Spinal cord (tissue), 10 donors: ENCODE data around the gene MMD2. TPM values are rescaled to one million over a fixed set of nuclear protein-coding genes. Genes with fewer than 3 reads are reported as not detected.

Source experiments
- DNase-seq, 6 donors: peaks; one replicate each; pipeline versions ENCODE4 v3.0.0 to v3.0.0-alpha.2; 2013 to 2015; ENCODE audit warnings: low spot score in 6 of 6, low read depth in 4 of 6
- H3K27ac ChIP-seq: one replicate; pipeline ENCODE4 v1.5.1; 2013; ENCODE audit warnings: low read depth, low read length, control low read depth
- H3K27me3 ChIP-seq: one replicate; pipeline ENCODE4 v1.6.1; 2013; ENCODE audit warnings: low read length; ENCODE audit not compliant: control insufficient read depth, insufficient read depth
- H3K36me3 ChIP-seq: one replicate; pipeline ENCODE4 v1.6.1; 2013; ENCODE audit warnings: low read length; ENCODE audit not compliant: control insufficient read depth, insufficient read depth
- H3K4me1 ChIP-seq: one replicate; pipeline ENCODE4 v1.6.1; 2013; ENCODE audit warnings: low read length; ENCODE audit not compliant: control insufficient read depth, insufficient read depth
- H3K4me3 ChIP-seq: one replicate; pipeline ENCODE4 v1.5.1; 2013; ENCODE audit warnings: low read depth, low read length, control low read depth
- H3K9me3 ChIP-seq: one replicate; pipeline ENCODE4 v1.6.1; 2013; ENCODE audit warnings: low read length; ENCODE audit not compliant: control insufficient read depth, insufficient read depth
- WGBS: methylation state at CpG from one replicate; pipeline ENCODE4 v1.1.5; 2013; ENCODE audit warnings: missing lambda C conversion rate; ENCODE audit not compliant: insufficient coverage; 5-methylcytosine and 5-hydroxymethylcytosine counted together
- polyA plus RNA-seq, 2 donors: library from polyadenylated mRNA; unstranded; fragments of 120-200 nt; gene quantifications; one replicate each; pipeline ENCODE4 v1.2.1, GENCODE V29; 2013; ENCODE audit not compliant: insufficient read length in 2 of 2
- small RNA-seq: library from RNA; depleted of rRNA; stranded (forward); fragments of <200 nt; gene quantifications from one replicate; pipeline ENCODE3, GENCODE V24; 2014; ENCODE audit warnings: low replicate concordance
- total RNA-seq, 2 donors: library from RNA; depleted of rRNA in 1 of 2; stranded (reverse); fragments of 120-200 nt in 1 of 2; fragments of >200 nt in 1 of 2; gene quantifications; one replicate each; pipeline versions ENCODE4 v1.2.3 to v1.2.4, GENCODE V29; 2013 to 2014
- donor health status: healthy.

The MMD2 gene
- total and polyA plus RNA-seq, 4 donors = 7.1 to 58.2 (median 26.9) TPM

DNA sequence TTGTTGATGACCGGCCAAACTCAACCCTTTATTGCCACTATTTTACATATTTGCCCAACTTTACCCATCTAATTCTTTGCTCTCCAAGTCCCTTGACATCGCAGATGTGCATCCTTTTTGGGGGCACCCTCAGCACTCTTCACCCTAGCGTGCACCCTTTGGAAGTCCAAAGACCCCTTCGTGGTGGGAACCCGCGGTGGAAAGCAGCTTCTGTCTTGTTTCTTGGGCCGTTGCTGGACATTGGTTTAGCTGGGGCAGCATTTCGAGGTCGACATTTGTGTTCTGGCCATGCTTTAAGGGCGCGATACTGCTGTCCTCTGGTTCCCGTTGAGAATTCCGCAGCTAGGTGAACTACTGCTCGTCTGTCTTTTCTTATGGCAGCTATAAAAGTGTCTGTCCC, 96.8 kb downstream of the MMD2 start:
- H3K4me1 ChIP-seq = peaks cover 13% of the 10 kb centered on the region
- H3K9me3 ChIP-seq = peaks cover 4% of the 10 kb centered on the region
- no peak overlapping the region for H3K27ac ChIP-seq
- peak overlapping the region; percentile 35 for H3K4me3 ChIP-seq
- H3K36me3 ChIP-seq = peaks cover 5% of the 10 kb centered on the region
- WGBS = 87% methylated on average over 14 of the region's 14 CpGs
- no peak for DNase-seq
- no peaks in the 10 kb centered on the region for H3K27me3 ChIP-seq

DNA sequence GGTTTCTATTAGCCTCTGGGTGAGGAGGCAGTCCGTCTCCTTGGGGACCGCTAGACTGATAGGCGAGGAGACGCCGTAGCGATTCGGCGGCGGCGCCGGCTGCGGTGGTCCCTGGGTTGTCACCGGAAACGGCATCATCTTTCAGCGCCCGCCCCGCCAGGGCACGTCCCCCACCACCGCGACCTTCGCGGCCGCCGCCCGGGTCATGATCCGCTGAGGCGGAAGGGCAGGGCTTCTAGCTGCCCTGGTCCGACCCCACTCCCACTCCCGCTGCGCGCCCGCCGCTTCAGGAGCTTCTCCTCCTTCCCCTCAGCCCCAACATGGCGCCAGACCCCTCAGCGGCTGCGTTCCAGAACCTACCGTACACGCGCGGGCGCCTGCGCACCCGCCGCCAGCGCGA, 97.3 kb downstream of the MMD2 start, which contains the start of gene PAPOLB:
TSS of gene PAPOLB (minus strand) at position 358 of the 400 bp plus-strand sequence. CDS start at position 138, 220 bp downstream.
- Histone ChIP-seq H3K9me3 (peaks cover 4% of the 10 kb centered on the region), H3K4me1 (peaks cover 9% of the 10 kb centered on the region), H3K36me3 (peaks cover 5% of the 10 kb centered on the region), H3K4me3 (peak within 1 kb of the TSS; percentile 35), H3K27me3 (no peaks in the 10 kb centered on the region), H3K27ac (no peak within 1 kb of the TSS)
- 13% methylated on average over 44 of the region's 46 CpGs for WGBS
- peak in 2 of 6 donors; percentile 49 to 60 for DNase-seq

DNA sequence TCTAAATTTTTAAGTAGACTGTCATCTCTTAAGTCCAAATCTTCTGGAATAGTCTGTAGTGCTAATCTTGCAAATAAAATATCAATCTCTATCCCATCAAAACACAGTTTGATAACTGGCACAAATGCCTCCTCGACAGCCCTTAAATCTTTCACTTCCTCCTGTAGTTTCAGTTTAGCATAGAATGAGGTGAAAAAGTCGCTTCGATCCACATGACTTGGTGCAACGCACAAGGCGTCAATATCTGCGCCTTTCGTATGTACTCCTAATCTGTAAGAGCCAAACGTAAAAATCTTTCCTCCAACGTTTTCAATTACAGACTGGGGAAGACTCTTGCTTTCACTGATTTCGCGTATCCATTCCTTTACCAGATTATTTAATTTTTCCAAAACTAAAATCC, 97.8 kb downstream of the MMD2 start:
- WGBS = 87% methylated on average over 8 of the region's 11 CpGs
- peaks cover 5% of the 10 kb centered on the region for H3K36me3 ChIP-seq
- no peak overlapping the region for H3K27ac ChIP-seq
- H3K27me3 ChIP-seq = no peaks in the 10 kb centered on the region
- H3K9me3 ChIP-seq = peaks cover 4% of the 10 kb centered on the region
- H3K4me1 ChIP-seq = peaks cover 9% of the 10 kb centered on the region
- no peak for DNase-seq
- peak overlapping the region; percentile 35 for H3K4me3 ChIP-seq

DNA sequence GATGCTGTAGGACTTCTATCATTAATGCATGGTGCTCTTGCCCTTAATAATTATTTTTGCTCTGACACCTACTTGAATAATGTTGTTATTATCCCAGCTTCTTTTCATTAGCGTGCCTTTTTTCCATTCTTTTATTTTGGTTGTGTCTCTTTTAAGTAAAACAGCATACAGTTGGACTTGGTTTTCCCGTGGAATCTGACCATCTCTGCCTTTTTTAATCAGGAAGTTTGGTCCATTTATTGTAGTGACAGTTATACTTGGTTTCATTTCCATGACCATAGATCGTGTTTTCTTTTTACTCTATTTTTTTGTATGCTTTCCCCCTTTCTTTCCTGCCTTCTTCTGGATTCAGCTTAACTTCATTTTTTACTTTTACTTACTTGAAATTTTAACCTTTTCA, 101.8 kb downstream of the MMD2 start:
- H3K27me3 ChIP-seq = no peaks in the 10 kb centered on the region
- no peak overlapping the region for H3K27ac ChIP-seq
- H3K4me1 ChIP-seq = peaks cover 8% of the 10 kb centered on the region
- H3K36me3 ChIP-seq = peaks cover 8% of the 10 kb centered on the region
- no peak for DNase-seq
- WGBS = no CpG with 5 or more reads among the region's 3 CpGs
- peaks cover 2% of the 10 kb centered on the region for H3K9me3 ChIP-seq
- no peak overlapping the region for H3K4me3 ChIP-seq

DNA sequence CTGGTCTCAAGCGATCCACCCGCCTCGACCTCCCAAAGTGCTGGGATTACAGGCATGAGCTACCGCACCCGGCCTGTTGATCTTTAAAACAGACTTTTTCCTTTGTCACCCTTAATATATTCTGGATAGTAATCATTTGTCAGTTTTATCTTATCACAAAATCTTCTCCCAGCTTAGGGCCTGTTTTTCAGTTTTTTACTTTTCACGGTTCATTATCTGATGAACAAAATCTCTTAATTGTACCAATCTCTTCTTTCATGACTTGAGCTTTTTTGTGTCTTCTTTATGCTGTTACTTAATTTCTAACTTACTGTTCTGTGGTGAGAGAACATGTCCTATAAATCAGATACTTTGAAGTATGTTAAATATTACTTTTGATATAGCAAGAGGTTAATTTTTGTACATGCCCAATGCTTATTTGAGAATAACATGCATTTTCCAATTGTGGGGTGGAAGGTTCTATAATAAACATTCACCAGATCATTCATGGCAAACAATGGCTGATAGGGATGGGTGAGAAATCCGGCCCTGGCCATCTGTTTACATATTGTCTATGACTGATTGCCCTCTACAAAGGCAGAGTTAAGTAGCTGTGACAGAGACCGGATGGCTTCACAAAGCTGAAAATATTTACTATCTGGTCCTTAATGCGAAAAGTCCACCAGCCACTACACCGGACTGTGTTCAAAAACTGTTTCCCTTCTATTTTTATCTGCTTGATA, 102.5 kb downstream of the MMD2 start:
- Histone ChIP-seq H3K27ac (no peak overlapping the region), H3K36me3 (peaks cover 2% of the 10 kb centered on the region), H3K9me3 (no peaks in the 10 kb centered on the region), H3K4me3 (no peak overlapping the region), H3K27me3 (no peaks in the 10 kb centered on the region), H3K4me1 (peaks cover under 1% of the 10 kb centered on the region)
- DNase-seq = no peak
- WGBS = 100% methylated on average over 2 of the region's 10 CpGs

Small RNA genes lying within 50 kb of the gene (small RNA-seq; reads per million reads assigned to genes)
- gene AC092032.1 = not detected

Other genes with a start within 250 kb of the MMD2 start
- 10 to 100 TPM; 11.5 to 18.3 TPM for gene AP5Z1, start 183.6 kb downstream of the MMD2 start, total RNA-seq
- gene AP5Z1, start 183.6 kb downstream of the MMD2 start, polyA plus RNA-seq = 10 to 100 TPM; 30.1 to 40.0 TPM
- gene PAPOLB, start 97.2 kb downstream of the MMD2 start, total RNA-seq = 1 to 10 TPM in 1 of 2 donors, under 1 TPM in 1; 0.94 to 1.5 TPM
- gene PAPOLB, start 97.2 kb downstream of the MMD2 start, polyA plus RNA-seq = under 1 TPM; 0.16 to 0.20 TPM
- 1 to 10 TPM; 4.8 to 7.5 TPM for gene RADIL, start 75.5 kb downstream of the MMD2 start, total RNA-seq
- gene RADIL, start 75.5 kb downstream of the MMD2 start, polyA plus RNA-seq = 10 to 100 TPM; 18.9 to 23.7 TPM
- gene RBAK, start 86.7 kb upstream of the MMD2 start, total RNA-seq = 10 to 100 TPM; 16.6 to 17.5 TPM
- 10 to 100 TPM; 11.4 to 16.2 TPM for gene RBAK, start 86.7 kb upstream of the MMD2 start, polyA plus RNA-seq
- 10 to 100 TPM; 48.7 to 55.8 TPM for gene WIPI2, start 231.0 kb upstream of the MMD2 start, total RNA-seq
- gene WIPI2, start 231.0 kb upstream of the MMD2 start, polyA plus RNA-seq = 10 to 100 TPM; 65.2 to 75.0 TPM